H1 (cell line): ENCODE results near the gene SMO. TPM values are rescaled to one million over a fixed set of nuclear protein-coding genes. Genes with fewer than 3 reads are reported as not detected.
A peak's percentile ranks its signal among the peaks of the same experiment; 100 is the strongest.

Source experiments
- CTCF ChIA-PET: fragments of 300-600 bp; sonication (Branson Sonifier 250); formaldehyde crosslinking; loops from one replicate; lab custom pipeline; 2021; ENCODE audit not compliant: partially characterized antibody; lab: Charles Lee
- POLR2A ChIA-PET: fragments of 300-600 bp; sonication (Branson Sonifier 250); formaldehyde crosslinking; loops from one replicate; lab custom pipeline; 2021; ENCODE audit warnings: inconsistent platforms; ENCODE audit not compliant: partially characterized antibody; lab: Charles Lee
- DNase-seq, 2 experiments: peaks; one replicate each; pipeline versions ENCODE4 v3.0.0 to v3.0.0-alpha.2; 2010 to 2022; ENCODE audit warnings: low spot score in 2 of 2, low read depth in 1 of 2, mixed read lengths in 1 of 2
- FAIRE-seq: peaks from 2 replicates; lab custom pipeline; 2011; peaks lifted over from hg19 to GRCh38; lab: Jason Lieb, UNC
- H2AFZ ChIP-seq: 2 replicates; pipeline ENCODE4 v1.8.1; 2012; ENCODE audit warnings: low read length, inconsistent platforms
- H2AK5ac ChIP-seq: 2 replicates; pipeline ENCODE4 v1.6.1; 2013; ENCODE audit warnings: low read depth, low read length
- H2BK120ac ChIP-seq: replicated peaks from 2 replicates; pipeline ENCODE3; 2013; ENCODE audit warnings: low read depth, low read length, inconsistent platforms
- H2BK12ac ChIP-seq: 2 replicates; pipeline ENCODE4 v1.6.1; 2013; ENCODE audit warnings: low read depth, low read length
- H2BK15ac ChIP-seq: 2 replicates; pipeline ENCODE4 v1.6.1; 2013; ENCODE audit warnings: low read length
- H2BK20ac ChIP-seq: 2 replicates; pipeline ENCODE4 v1.6.1; 2013; ENCODE audit warnings: low read length
- H2BK5ac ChIP-seq: 2 replicates; pipeline ENCODE4 v1.6.1; 2013; ENCODE audit warnings: low read depth, low read length
- H3K14ac ChIP-seq: 2 replicates; pipeline ENCODE4 v1.6.1; 2013; ENCODE audit warnings: inconsistent platforms; ENCODE audit not compliant: insufficient read length
- H3K18ac ChIP-seq: 2 replicates; pipeline ENCODE4 v1.6.1; 2013; ENCODE audit warnings: low read length; ENCODE audit errors: extremely low read depth
- H3K23ac ChIP-seq: 2 replicates; pipeline ENCODE4 v1.6.1; 2013; ENCODE audit warnings: inconsistent platforms; ENCODE audit not compliant: insufficient read length
- H3K23me2 ChIP-seq: 2 replicates; pipeline ENCODE4 v1.6.1; 2013; ENCODE audit warnings: low read depth, low read length
- H3K27ac ChIP-seq: 2 replicates; pipeline ENCODE4 v1.6.1; 2011; ENCODE audit warnings: low read depth, low read length, inconsistent platforms
- H3K27me3 ChIP-seq, 4 experiments: replicated peaks in 1 of 4; 1 replicate in 1 of 4; 2 replicates in 3 of 4; pipeline versions ENCODE4 v1.6.1 to v1.8.1; 2011 to 2013; ENCODE audit warnings: low read length in 3 of 4, mild to moderate bottlenecking in 3 of 4, inconsistent platforms in 2 of 4, mixed read lengths in 2 of 4, moderate library complexity in 1 of 4; ENCODE audit not compliant: control insufficient read depth in 3 of 4, insufficient read depth in 3 of 4; ENCODE audit errors: extremely low read depth in 1 of 4
- H3K36me3 ChIP-seq, 4 experiments: 2 replicates each; pipeline versions ENCODE4 v1.6.1 to v1.8.1; 2011 to 2013; ENCODE audit warnings: mild to moderate bottlenecking in 4 of 4, low read length in 3 of 4, moderate library complexity in 2 of 4, control low read depth in 1 of 4, inconsistent platforms in 1 of 4; ENCODE audit not compliant: insufficient read depth in 4 of 4, control insufficient read depth in 2 of 4
- H3K4ac ChIP-seq: replicated peaks from 2 replicates; pipeline ENCODE3; 2013; ENCODE audit warnings: low read length, low read depth, mixed read lengths, inconsistent platforms; ENCODE audit not compliant: insufficient read length
- H3K4me1 ChIP-seq, 4 experiments: replicated peaks in 1 of 4; 1 replicate in 1 of 4; 2 replicates in 3 of 4; pipeline versions ENCODE4 v1.6.1 to v1.8.1; 2011 to 2013; ENCODE audit warnings: low read length in 3 of 4, inconsistent platforms in 2 of 4, mixed read lengths in 1 of 4; ENCODE audit not compliant: insufficient read depth in 4 of 4, control insufficient read depth in 3 of 4
- H3K4me2 ChIP-seq, 2 experiments: 2 replicates each; pipeline versions ENCODE4 v1.6.1 to v1.8.1; 2011 to 2013; ENCODE audit warnings: low read depth in 2 of 2, low read length in 2 of 2, control low read depth in 1 of 2, inconsistent platforms in 1 of 2, mild to moderate bottlenecking in 1 of 2; ENCODE audit not compliant: insufficient read depth in 1 of 2
- H3K4me3 ChIP-seq, 4 experiments: fragments of 200-600, 300-600 bp in 1 of 4; sonication (generic), shearing (Covaris generic), sonication (Bioruptor Twin) in 1 of 4; 2 replicates each; pipeline versions ENCODE4 v1.5.1 to v1.8.1; 2011 to 2016; ENCODE audit warnings: low read length in 4 of 4, low read depth in 3 of 4, control low read depth in 2 of 4, inconsistent platforms in 2 of 4, mild to moderate bottlenecking in 2 of 4, mixed read lengths in 1 of 4, moderate library complexity in 1 of 4; ENCODE audit not compliant: insufficient read depth in 2 of 4; ENCODE audit errors: extremely low read depth in 1 of 4
- H3K56ac ChIP-seq: replicated peaks from 2 replicates; pipeline ENCODE3; 2013; ENCODE audit warnings: low read depth, mild to moderate bottlenecking, mixed read lengths, low read length, inconsistent platforms; ENCODE audit not compliant: insufficient read length
- H3K79me1 ChIP-seq: 2 replicates; pipeline ENCODE4 v1.6.1; 2013; ENCODE audit warnings: low read depth, low read length, control low read depth
- H3K79me2 ChIP-seq, 2 experiments: 2 replicates each; pipeline versions ENCODE4 v1.6.1 to v1.8.1; 2012 to 2013; ENCODE audit warnings: low read length in 2 of 2, mild to moderate bottlenecking in 2 of 2, inconsistent platforms in 1 of 2; ENCODE audit not compliant: insufficient read depth in 2 of 2, control insufficient read depth in 1 of 2
- H3K9ac ChIP-seq, 4 experiments: replicated peaks in 1 of 4; 1 replicate in 1 of 4; 2 replicates in 3 of 4; pipeline versions ENCODE4 v1.6.1 to v1.8.1; 2011 to 2013; ENCODE audit warnings: low read depth in 3 of 4, low read length in 3 of 4, control low read depth in 2 of 4, mild to moderate bottlenecking in 2 of 4, moderate library complexity in 2 of 4, inconsistent platforms in 1 of 4; ENCODE audit errors: extremely low read depth in 1 of 4
- H3K9me3 ChIP-seq, 2 experiments: 2 replicates each; pipeline versions ENCODE4 v1.6.1 to v1.8.1; 2012 to 2013; ENCODE audit warnings: mild to moderate bottlenecking in 2 of 2, moderate library complexity in 2 of 2, control low read depth in 1 of 2, inconsistent platforms in 1 of 2, low read depth in 1 of 2, low read length in 1 of 2, mixed read lengths in 1 of 2; ENCODE audit not compliant: insufficient read depth in 2 of 2
- H4K20me1 ChIP-seq, 2 experiments: replicated peaks in 1 of 2; 2 replicates each; pipeline versions ENCODE3 to v1.8.1; 2011 to 2013; ENCODE audit warnings: inconsistent platforms in 2 of 2, low read length in 2 of 2, mild to moderate bottlenecking in 1 of 2; ENCODE audit not compliant: insufficient read depth in 2 of 2, control insufficient read depth in 1 of 2
- H4K5ac ChIP-seq: 2 replicates; pipeline ENCODE4 v1.6.1; 2013; ENCODE audit warnings: low read length, low read depth, mixed read lengths, inconsistent platforms; ENCODE audit not compliant: insufficient read length
- H4K8ac ChIP-seq: 2 replicates; pipeline ENCODE4 v1.8.0; 2013; ENCODE audit warnings: mild to moderate bottlenecking, moderate library complexity, low read length, inconsistent platforms; ENCODE audit not compliant: insufficient read depth; ENCODE audit errors: extremely low read depth
- H4K91ac ChIP-seq: replicated peaks from 2 replicates; pipeline ENCODE3; 2013; ENCODE audit warnings: low read length, mixed read lengths, inconsistent platforms; ENCODE audit not compliant: insufficient read length
- BCL11A ChIP-seq, 2 experiments: IDR thresholded peaks; one replicate each; pipeline ENCODE4 v1.6.1; 2011; ENCODE audit warnings: low read depth in 2 of 2, low read length in 2 of 2, mild to moderate bottlenecking in 2 of 2
- EGR1 ChIP-seq: IDR thresholded peaks from 2 replicates; pipeline ENCODE4 v1.6.1; 2011; ENCODE audit warnings: low read depth, low read length, borderline replicate concordance
- JUND ChIP-seq: IDR thresholded peaks from 2 replicates; pipeline ENCODE4 v1.6.1; 2011; ENCODE audit warnings: mild to moderate bottlenecking, improper control_type of control experiment, low read length
- WGBS, 2 experiments: shearing (Covaris generic) in 1 of 2; methylation state at CpG; one replicate each; pipeline versions ENCODE4 v1.1.6 to v1.1.7; 2013 to 2015; ENCODE audit warnings: low lambda C conversion rate in 2 of 2, mixed read lengths in 2 of 2, inconsistent platforms in 1 of 2, low coverage in 1 of 2, missing lambda C conversion rate in 1 of 2; ENCODE audit not compliant: insufficient replicate concordance in 2 of 2, insufficient coverage in 1 of 2, insufficient read length in 1 of 2; ENCODE audit errors: extremely low coverage in 1 of 2, missing lambda C conversion rate in 1 of 2; 5-methylcytosine and 5-hydroxymethylcytosine counted together
- polyA plus RNA-seq, 7 experiments: library from polyadenylated mRNA; depleted of rRNA in 3 of 7; stranded (reverse) in 5 of 7; unstranded in 2 of 7; fragments of >200 nt in 5 of 7; fragments of 200-250 nt in 2 of 7; gene quantifications; 1 replicate in 5 of 7; 2 replicates in 1 of 7; 4 replicates in 1 of 7; pipeline versions ENCODE4 v1.2.1 to v1.2.3, GENCODE V29; 2011 to 2013; ENCODE audit warnings: missing spikeins in 2 of 7, mixed read lengths in 2 of 7
- total RNA-seq: library from RNA; stranded (reverse); fragmentation: NEBNext Ultra II Directional; extraction: Animal tissue kit (Norgen Biotek cat#: 25700); gene quantifications from 2 replicates; pipeline ENCODE4 v1.2.1, GENCODE V29; 2021

SMO gene
- total and polyA plus RNA-seq, 2 of the 8 experiments (the other 6 are each of a cell fraction or from before 2014, with no cell fraction given): 64.5 to 67.6 TPM

DNA sequence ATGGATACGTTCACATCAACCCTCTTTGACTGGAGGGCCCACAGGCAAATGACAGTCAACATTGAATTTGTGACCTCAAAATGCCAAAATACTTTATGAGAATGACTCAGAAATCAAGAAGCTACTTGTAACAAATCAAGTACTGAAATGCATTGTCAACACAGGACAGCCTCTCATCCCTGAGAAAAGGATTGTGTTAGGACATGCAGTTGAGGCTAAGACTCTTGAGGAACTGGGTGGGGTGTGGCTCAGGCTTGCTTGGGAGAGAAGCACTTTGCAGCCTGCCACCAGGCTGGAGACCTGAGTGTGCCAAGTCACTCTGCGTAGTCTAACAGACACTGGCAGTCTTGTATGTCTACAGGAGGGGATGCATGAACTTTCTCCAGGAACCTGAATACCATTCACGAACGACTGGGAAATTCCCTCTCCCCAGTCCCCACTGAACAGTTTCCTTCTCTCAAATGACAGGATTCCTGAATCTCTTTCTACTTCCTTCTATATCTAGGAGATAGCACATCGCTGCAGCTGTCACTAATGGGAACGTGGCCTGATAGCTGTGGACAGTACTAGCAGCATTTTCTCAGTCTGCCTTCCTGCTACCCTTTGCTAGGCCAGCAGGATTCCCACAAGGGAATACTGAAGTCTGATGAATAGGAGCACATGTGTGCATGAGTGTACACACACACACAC is 3.3 kb upstream of the SMO start:
- Histone ChIP-seq H3K36me3 (no peaks in the 10 kb centered on the region), H3K14ac (no peak overlapping the region), H3K18ac (no peak overlapping the region), H3K23me2 (peaks cover 15% of the 10 kb centered on the region; the same call in 1 of the 2 replicates), H2AFZ (no peak overlapping the region), H4K8ac (no peak overlapping the region), H3K27me3 (peaks cover 0 to 12% (median 6%) of the 10 kb centered on the region in 4 experiments; a peak in 4 of 7 replicates), H2AK5ac (no peak overlapping the region), H3K4me1 (peaks cover 2 to 8% (median 4%) of the 10 kb centered on the region in 4 experiments; a peak in 6 of 7 replicates), H2BK12ac (peak overlapping the region; percentile 62; the same call in 1 of the 2 replicates), H3K56ac (no peak overlapping the region), H3K4me3 (no peak overlapping the region), H2BK20ac (no peak overlapping the region), H3K9ac (no peak overlapping the region), H4K91ac (no peak overlapping the region), H4K20me1 (peaks cover 0 to 3% of the 10 kb centered on the region in 2 experiments), H3K23ac (no peak overlapping the region), H2BK15ac (no peak overlapping the region), H3K9me3 (no peaks in the 10 kb centered on the region), H3K4ac (no peak overlapping the region), H2BK120ac (no peak overlapping the region), H3K4me2 (no peak overlapping the region), H3K79me2 (peaks cover 5 to 10% of the 10 kb centered on the region in 2 experiments; a peak in 3 of 4 replicates), H3K27ac (no peak overlapping the region), H2BK5ac (no peak overlapping the region), H3K79me1 (peaks cover 4% of the 10 kb centered on the region; the same call in 1 of the 2 replicates), H4K5ac (no peak overlapping the region)
- DNase-seq: no peak
- FAIRE-seq: no peak
- CTCF ChIA-PET: interaction anchor here (1.0 kb wide), 2 partner anchors 26 to 29 kb away, joined by 3 to 4 read pairs; no protein-coding TSS in a partner anchor
- POLR2A ChIA-PET: interaction anchor here (7.9 kb wide), 1 partner anchor 14 kb away, joined by 116 read pairs; no protein-coding TSS in a partner anchor
- TF ChIP-seq EGR1: no peak
- TF ChIP-seq JUND: no peak
- TF ChIP-seq BCL11A (IDR thresholded peaks at IDR 0.05; ENCODE audit: low read depth in 2 of 2, low read length in 2 of 2): no peak
- WGBS, 2 experiments: 92% methylated on average over 6 of the region's 6 CpGs; no CpG with 5 or more reads in 1 of the 2 experiments
